HEK293T (cell line): Measurements from ENCODE around the gene ELP4.

ENCODE experiments used
- BHLHE40 ChIP-seq: fragments of 450-650 bp; IDR thresholded peaks from 2 replicates; pipeline ENCODE4 v1.6.1; 2016; ENCODE audit warnings: mild to moderate bottlenecking, moderate library complexity, borderline replicate concordance
- CTBP1 ChIP-seq: fragments of 450-650 bp; IDR thresholded peaks from 2 replicates; pipeline ENCODE4 v1.6.1; 2016; ENCODE audit warnings: borderline replicate concordance
- ELF4 ChIP-seq: fragments of 450-650 bp; IDR thresholded peaks from 2 replicates; pipeline ENCODE4 v1.6.1; 2017; ENCODE audit warnings: antibody characterized with exemption
- FOXA1 ChIP-seq: fragments of 450-650 bp; IDR thresholded peaks from 2 replicates; pipeline ENCODE4 v1.6.1; 2016; ENCODE audit warnings: mild to moderate bottlenecking
- FOXK2 ChIP-seq: fragments of 450-650 bp; IDR thresholded peaks from 2 replicates; pipeline ENCODE4 v1.6.1; 2016; ENCODE audit warnings: mild to moderate bottlenecking
- FOXM1 ChIP-seq: fragments of 450-650 bp; IDR thresholded peaks from 2 replicates; pipeline ENCODE4 v1.6.1; 2017; ENCODE audit warnings: mild to moderate bottlenecking, borderline replicate concordance
- HDGF ChIP-seq: fragments of 450-650 bp; IDR thresholded peaks from 2 replicates; pipeline ENCODE4 v1.6.1; 2017; ENCODE audit warnings: antibody characterized with exemption, borderline replicate concordance
- NFRKB ChIP-seq: fragments of 450-650 bp; IDR thresholded peaks from 2 replicates; pipeline ENCODE4 v1.6.1; 2016; ENCODE audit warnings: mild to moderate bottlenecking, moderate library complexity
- SP1 ChIP-seq: fragments of 450-650 bp; IDR thresholded peaks from 2 replicates; pipeline ENCODE4 v1.6.1; 2017
- SUZ12 ChIP-seq: fragments of 450-650 bp; IDR thresholded peaks from 2 replicates; pipeline ENCODE4 v1.6.1; 2016; ENCODE audit warnings: mild to moderate bottlenecking
- ZNF384 ChIP-seq: fragments of 450-650 bp; IDR thresholded peaks from 2 replicates; pipeline ENCODE4 v1.6.1; 2016
- TF ChIP-seq, protein P1 (sequence below): fragments of 450-650 bp; IDR thresholded peaks from 2 replicates; pipeline ENCODE4 v1.6.1; 2016

DNA sequence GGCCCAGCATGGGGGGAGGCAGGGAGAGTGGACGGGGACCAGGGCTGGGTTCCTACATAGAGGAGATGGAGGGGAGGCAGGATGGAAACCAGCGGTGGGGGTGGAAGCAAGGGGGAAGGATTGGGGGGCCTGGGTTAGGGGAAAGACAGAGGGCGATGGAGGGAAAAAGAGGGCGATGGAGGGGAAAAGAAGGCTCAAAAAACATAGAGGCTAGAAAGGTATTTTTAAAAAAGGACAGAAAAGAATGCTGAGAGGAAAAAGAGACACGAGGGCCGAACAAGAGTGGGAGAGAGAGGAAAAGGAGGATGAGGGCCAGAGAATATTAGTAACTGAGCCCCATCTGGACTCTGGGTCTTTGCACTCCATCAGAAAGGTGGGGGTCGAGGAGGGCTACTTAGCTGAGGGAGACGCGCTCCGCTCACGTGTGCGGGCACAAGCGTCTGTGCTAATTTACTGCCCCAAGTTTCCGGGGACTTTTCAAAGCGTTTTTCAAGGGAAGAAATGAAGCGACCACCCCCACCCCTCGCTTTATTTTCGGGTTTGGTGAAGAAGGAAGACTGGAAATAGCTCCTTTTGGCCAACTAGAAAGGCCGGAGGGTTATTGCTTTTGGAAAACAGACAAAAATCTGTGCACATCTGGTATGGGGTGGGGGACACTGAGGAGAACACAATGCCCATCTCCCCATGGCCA lies 287.1 kb downstream of the ELP4 start:
- TF ChIP-seq ELF4 = no peak
- TF ChIP-seq, protein P1, sequence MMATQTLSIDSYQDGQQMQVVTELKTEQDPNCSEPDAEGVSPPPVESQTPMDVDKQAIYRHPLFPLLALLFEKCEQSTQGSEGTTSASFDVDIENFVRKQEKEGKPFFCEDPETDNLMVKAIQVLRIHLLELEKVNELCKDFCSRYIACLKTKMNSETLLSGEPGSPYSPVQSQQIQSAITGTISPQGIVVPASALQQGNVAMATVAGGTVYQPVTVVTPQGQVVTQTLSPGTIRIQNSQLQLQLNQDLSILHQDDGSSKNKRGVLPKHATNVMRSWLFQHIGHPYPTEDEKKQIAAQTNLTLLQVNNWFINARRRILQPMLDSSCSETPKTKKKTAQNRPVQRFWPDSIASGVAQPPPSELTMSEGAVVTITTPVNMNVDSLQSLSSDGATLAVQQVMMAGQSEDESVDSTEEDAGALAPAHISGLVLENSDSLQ = no peak
- no peak for TF ChIP-seq ZNF384
- TF ChIP-seq NFRKB = no peak
- no peak for TF ChIP-seq SUZ12
- TF ChIP-seq FOXK2 = no peak
- TF ChIP-seq BHLHE40 = no peak
- no peak for TF ChIP-seq FOXA1
- TF ChIP-seq SP1 = no peak
- no peak for TF ChIP-seq CTBP1
- no peak for TF ChIP-seq FOXM1
- TF ChIP-seq HDGF = no peak
